Mesenchymal stem cell (in vitro differentiated cells and primary cell): ENCODE results near the gene GAB3. TPM values are rescaled to one million over a fixed set of nuclear protein-coding genes. Genes with fewer than 3 reads are reported as not detected.
"Not testable (repeated sequence)": the region's sequence is repeated elsewhere in the genome, so short reads cannot be mapped to it uniquely, and the experiment has no call there.

Experiments
- DNase-seq: peaks from one replicate; pipeline ENCODE4 v3.0.0-alpha.2; 2013
- H2AFZ ChIP-seq: one replicate; pipeline ENCODE4 v1.6.1; 2013; ENCODE audit warnings: low read depth, mild to moderate bottlenecking, control low read depth, inconsistent platforms, low read length, moderate library complexity
- H2AK5ac ChIP-seq: 2 replicates; pipeline ENCODE4 v1.6.1; 2013; ENCODE audit warnings: low read length, moderate library complexity, mild to moderate bottlenecking, inconsistent platforms; ENCODE audit not compliant: severe bottlenecking
- H2BK120ac ChIP-seq: one replicate; pipeline ENCODE4 v1.6.1; 2013; ENCODE audit warnings: low read depth, mild to moderate bottlenecking, inconsistent platforms, low read length, moderate library complexity
- H2BK12ac ChIP-seq, 2 experiments: one replicate each; pipeline ENCODE4 v1.6.1; 2013; ENCODE audit warnings: inconsistent platforms in 2 of 2, low read length in 2 of 2, mild to moderate bottlenecking in 2 of 2, moderate library complexity in 2 of 2, control low read depth in 1 of 2
- H2BK15ac ChIP-seq: one replicate; pipeline ENCODE4 v1.6.1; 2013; ENCODE audit warnings: mild to moderate bottlenecking, low read depth, inconsistent platforms; ENCODE audit not compliant: poor library complexity, severe bottlenecking
- H2BK5ac ChIP-seq: 2 replicates; pipeline ENCODE4 v1.6.1; 2013; ENCODE audit warnings: low read depth, mild to moderate bottlenecking, low read length, control low read depth, inconsistent platforms; ENCODE audit not compliant: poor library complexity, severe bottlenecking
- H3K14ac ChIP-seq, 2 experiments: one replicate each; pipeline ENCODE4 v1.6.1; 2013; ENCODE audit warnings: inconsistent platforms in 2 of 2, low read length in 2 of 2, control low read depth in 1 of 2, mild to moderate bottlenecking in 1 of 2, moderate library complexity in 1 of 2
- H3K18ac ChIP-seq, 2 experiments: one replicate each; pipeline ENCODE4 v1.6.1; 2013; ENCODE audit warnings: inconsistent platforms in 2 of 2, low read length in 2 of 2, control low read depth in 1 of 2, low read depth in 1 of 2, mild to moderate bottlenecking in 1 of 2
- H3K23ac ChIP-seq, 2 experiments: one replicate each; pipeline ENCODE4 v1.6.1; 2013; ENCODE audit warnings: inconsistent platforms in 2 of 2, low read length in 2 of 2, mild to moderate bottlenecking in 2 of 2, moderate library complexity in 2 of 2, control low read depth in 1 of 2
- H3K27ac ChIP-seq: 2 replicates; pipeline ENCODE4 v1.5.1; 2013; ENCODE audit warnings: mild to moderate bottlenecking, moderate library complexity, low read length, control low read depth, inconsistent platforms; ENCODE audit not compliant: poor library complexity, severe bottlenecking
- H3K27me3 ChIP-seq, 2 experiments: 2 replicates each; pipeline versions ENCODE4 v1.6.1 to v1.7.0; 2013; ENCODE audit warnings: low read length in 2 of 2, mild to moderate bottlenecking in 2 of 2, moderate library complexity in 2 of 2, control low read depth in 1 of 2, inconsistent platforms in 1 of 2; ENCODE audit not compliant: control insufficient read depth in 1 of 2, insufficient read depth in 1 of 2
- H3K36me3 ChIP-seq, 2 experiments: 2 replicates each; pipeline versions ENCODE4 v1.6.1 to v1.7.0; 2013; ENCODE audit warnings: low read length in 2 of 2, control low read depth in 1 of 2, inconsistent platforms in 1 of 2, low read depth in 1 of 2, mild to moderate bottlenecking in 1 of 2; ENCODE audit not compliant: insufficient read depth in 2 of 2, control insufficient read depth in 1 of 2
- H3K4ac ChIP-seq, 2 experiments: one replicate each; pipeline ENCODE4 v1.6.1; 2013; ENCODE audit warnings: inconsistent platforms in 2 of 2, low read length in 2 of 2, mild to moderate bottlenecking in 2 of 2, moderate library complexity in 2 of 2, control low read depth in 1 of 2, low read depth in 1 of 2
- H3K4me1 ChIP-seq: 2 replicates; pipeline ENCODE4 v1.6.1; 2013; ENCODE audit warnings: low read depth, low read length, control low read depth; ENCODE audit not compliant: control insufficient read depth, insufficient read depth
- H3K4me2 ChIP-seq: 2 replicates; pipeline ENCODE4 v1.6.1; 2013; ENCODE audit warnings: low read length, mild to moderate bottlenecking, inconsistent platforms; ENCODE audit not compliant: poor library complexity, severe bottlenecking
- H3K4me3 ChIP-seq, 2 experiments: 2 replicates each; pipeline versions ENCODE4 v1.5.1 to v1.7.0; 2013; ENCODE audit warnings: low read length in 2 of 2, mild to moderate bottlenecking in 2 of 2, control low read depth in 1 of 2, low read depth in 1 of 2; ENCODE audit not compliant: insufficient read depth in 1 of 2
- H3K79me1 ChIP-seq: replicated peaks from 2 replicates; pipeline ENCODE4 v1.6.1; 2013; ENCODE audit warnings: mild to moderate bottlenecking, control low read depth, low read length, inconsistent platforms; ENCODE audit not compliant: poor library complexity, severe bottlenecking
- H3K9ac ChIP-seq: 2 replicates; pipeline ENCODE4 v1.7.0; 2013; ENCODE audit warnings: mild to moderate bottlenecking, low read length, moderate library complexity
- H3K9me3 ChIP-seq: 2 replicates; pipeline ENCODE4 v1.7.0; 2013; ENCODE audit warnings: mild to moderate bottlenecking, low read length; ENCODE audit not compliant: control insufficient read depth
- H4K8ac ChIP-seq: one replicate; pipeline ENCODE4 v1.6.1; 2013; ENCODE audit warnings: inconsistent platforms, mild to moderate bottlenecking, low read length, moderate library complexity
- H4K91ac ChIP-seq: one replicate; pipeline ENCODE4 v1.6.1; 2013; ENCODE audit warnings: mild to moderate bottlenecking, low read length, inconsistent platforms
- WGBS: methylation state at CpG from one replicate; pipeline ENCODE4 v1.1.7; 2013; ENCODE audit warnings: mixed read lengths; 5-methylcytosine and 5-hydroxymethylcytosine counted together
- small RNA-seq: library from polyadenylated mRNA; stranded (forward); fragments of <200 nt; extraction: miRNeasy Mini kit (QIAGEN cat#:217004); gene quantifications from one replicate; pipeline ENCODE3, GENCODE V24; 2013; ENCODE audit warnings: low read depth

Gene GAB3

GRCh38 chrX:154628960-154629359 is 121.9 kb downstream of the GAB3 start:
- not testable (repeated sequence) for H3K4ac ChIP-seq, H3K4me2 ChIP-seq, H2BK15ac ChIP-seq, H4K8ac ChIP-seq, H3K4me3 ChIP-seq, H3K27ac ChIP-seq, H3K18ac ChIP-seq, H3K79me1 ChIP-seq, H3K14ac ChIP-seq, H3K36me3 ChIP-seq, H4K91ac ChIP-seq, H2BK5ac ChIP-seq, H3K4me1 ChIP-seq, H3K9me3 ChIP-seq, H2BK120ac ChIP-seq, H2AK5ac ChIP-seq, H2BK12ac ChIP-seq, H2AFZ ChIP-seq, DNase-seq, H3K27me3 ChIP-seq, H3K23ac ChIP-seq, H3K9ac ChIP-seq
- no CpG with 5 or more reads among the region's 5 CpGs for whole genome bisulfite sequencing

Small RNAs within 50 kb of the gene (small RNA-seq; reads per million reads assigned to genes)
- not detected for gene SNORA36A
